ENCODE results near the gene ANKRD44. TPM values are rescaled to one million over a fixed set of nuclear protein-coding genes. Genes with fewer than 3 reads are reported as not detected.

ANKRD44 gene
- total RNA-seq, 1 experiment from 2014 or later, result 7.8 TPM

DNA sequence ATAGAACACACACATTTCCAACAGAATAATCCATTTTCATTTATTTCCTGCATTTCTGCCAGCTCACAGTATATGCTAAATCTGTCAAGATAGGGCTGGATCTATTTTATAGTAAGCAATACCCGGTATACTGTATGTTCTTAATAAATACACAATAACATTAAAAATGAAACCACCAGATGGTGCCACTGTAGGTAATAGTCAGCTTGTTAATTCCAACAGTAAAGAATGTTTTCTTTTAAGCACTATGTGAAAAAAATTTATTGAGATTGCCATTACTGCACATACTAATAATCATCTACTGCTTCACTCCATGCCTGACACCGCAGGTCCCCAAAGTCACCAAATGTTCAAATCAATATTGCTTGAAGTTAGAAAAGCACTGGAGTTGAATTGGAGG lies 252.6 kb downstream of the ANKRD44 start:
- ChIA-PET CTCF (no interaction called here), POLR2A (no interaction called here)
- H3K9me3 ChIP-seq (ENCODE audit: control insufficient read depth, insufficient read depth, low read depth, low read length), result peaks cover 14% of the 10 kb centered on the region; the same call in 1 of the 2 replicates
- no peak overlapping the region for H3K27ac ChIP-seq (ENCODE audit: low read length)
- DNase-seq (ENCODE audit: low read depth, low spot score), result no peak
- BruUV-seq (replicated peaks), result no TSS peak
- H3K4me3 ChIP-seq (ENCODE audit: low read depth in 2 of 2, low read length in 2 of 2), result no peak overlapping the region
- no peak for TF ChIP-seq SIN3A (IDR thresholded peaks at IDR 0.05; ENCODE audit: borderline replicate concordance, insufficient read depth, low read depth, low read length)
- TF ChIP-seq, protein P1, sequence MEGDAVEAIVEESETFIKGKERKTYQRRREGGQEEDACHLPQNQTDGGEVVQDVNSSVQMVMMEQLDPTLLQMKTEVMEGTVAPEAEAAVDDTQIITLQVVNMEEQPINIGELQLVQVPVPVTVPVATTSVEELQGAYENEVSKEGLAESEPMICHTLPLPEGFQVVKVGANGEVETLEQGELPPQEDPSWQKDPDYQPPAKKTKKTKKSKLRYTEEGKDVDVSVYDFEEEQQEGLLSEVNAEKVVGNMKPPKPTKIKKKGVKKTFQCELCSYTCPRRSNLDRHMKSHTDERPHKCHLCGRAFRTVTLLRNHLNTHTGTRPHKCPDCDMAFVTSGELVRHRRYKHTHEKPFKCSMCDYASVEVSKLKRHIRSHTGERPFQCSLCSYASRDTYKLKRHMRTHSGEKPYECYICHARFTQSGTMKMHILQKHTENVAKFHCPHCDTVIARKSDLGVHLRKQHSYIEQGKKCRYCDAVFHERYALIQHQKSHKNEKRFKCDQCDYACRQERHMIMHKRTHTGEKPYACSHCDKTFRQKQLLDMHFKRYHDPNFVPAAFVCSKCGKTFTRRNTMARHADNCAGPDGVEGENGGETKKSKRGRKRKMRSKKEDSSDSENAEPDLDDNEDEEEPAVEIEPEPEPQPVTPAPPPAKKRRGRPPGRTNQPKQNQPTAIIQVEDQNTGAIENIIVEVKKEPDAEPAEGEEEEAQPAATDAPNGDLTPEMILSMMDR (IDR thresholded peaks at IDR 0.05), result no peak
- no peak for TF ChIP-seq TCF7L2 (IDR thresholded peaks at IDR 0.05; ENCODE audit: low read depth, low read length)
- TF ChIP-seq, protein P2, sequence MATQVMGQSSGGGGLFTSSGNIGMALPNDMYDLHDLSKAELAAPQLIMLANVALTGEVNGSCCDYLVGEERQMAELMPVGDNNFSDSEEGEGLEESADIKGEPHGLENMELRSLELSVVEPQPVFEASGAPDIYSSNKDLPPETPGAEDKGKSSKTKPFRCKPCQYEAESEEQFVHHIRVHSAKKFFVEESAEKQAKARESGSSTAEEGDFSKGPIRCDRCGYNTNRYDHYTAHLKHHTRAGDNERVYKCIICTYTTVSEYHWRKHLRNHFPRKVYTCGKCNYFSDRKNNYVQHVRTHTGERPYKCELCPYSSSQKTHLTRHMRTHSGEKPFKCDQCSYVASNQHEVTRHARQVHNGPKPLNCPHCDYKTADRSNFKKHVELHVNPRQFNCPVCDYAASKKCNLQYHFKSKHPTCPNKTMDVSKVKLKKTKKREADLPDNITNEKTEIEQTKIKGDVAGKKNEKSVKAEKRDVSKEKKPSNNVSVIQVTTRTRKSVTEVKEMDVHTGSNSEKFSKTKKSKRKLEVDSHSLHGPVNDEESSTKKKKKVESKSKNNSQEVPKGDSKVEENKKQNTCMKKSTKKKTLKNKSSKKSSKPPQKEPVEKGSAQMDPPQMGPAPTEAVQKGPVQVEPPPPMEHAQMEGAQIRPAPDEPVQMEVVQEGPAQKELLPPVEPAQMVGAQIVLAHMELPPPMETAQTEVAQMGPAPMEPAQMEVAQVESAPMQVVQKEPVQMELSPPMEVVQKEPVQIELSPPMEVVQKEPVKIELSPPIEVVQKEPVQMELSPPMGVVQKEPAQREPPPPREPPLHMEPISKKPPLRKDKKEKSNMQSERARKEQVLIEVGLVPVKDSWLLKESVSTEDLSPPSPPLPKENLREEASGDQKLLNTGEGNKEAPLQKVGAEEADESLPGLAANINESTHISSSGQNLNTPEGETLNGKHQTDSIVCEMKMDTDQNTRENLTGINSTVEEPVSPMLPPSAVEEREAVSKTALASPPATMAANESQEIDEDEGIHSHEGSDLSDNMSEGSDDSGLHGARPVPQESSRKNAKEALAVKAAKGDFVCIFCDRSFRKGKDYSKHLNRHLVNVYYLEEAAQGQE (IDR thresholded peaks at IDR 0.05; ENCODE audit: insufficient read depth in 1 of 2, low read depth in 2 of 2, low read length in 1 of 2), result no peak
- no peak for TF ChIP-seq POLR2AphosphoS5 (IDR thresholded peaks at IDR 0.05; ENCODE audit: low read depth, low read length)
- no peaks in the 10 kb centered on the region for H3K27me3 ChIP-seq (ENCODE audit: control insufficient read depth, insufficient read depth, low read length)
- ATAC-seq, result no peak
- intact Hi-C loops (cut with micrococcal nuclease; ENCODE audit: unreplicated experiment) (no loop called here), in situ Hi-C loops (cut with HindIII; ENCODE audit: low pct_unique_long_range_greater_than_20kb, low sequenced_read_pairs) (no loop called here)
- no peaks in the 10 kb centered on the region for H3K4me1 ChIP-seq (ENCODE audit: control insufficient read depth, insufficient read depth, low read length)
- H3K36me3 ChIP-seq (ENCODE audit: control insufficient read depth, insufficient read depth, low read length), result no peaks in the 10 kb centered on the region

DNA sequence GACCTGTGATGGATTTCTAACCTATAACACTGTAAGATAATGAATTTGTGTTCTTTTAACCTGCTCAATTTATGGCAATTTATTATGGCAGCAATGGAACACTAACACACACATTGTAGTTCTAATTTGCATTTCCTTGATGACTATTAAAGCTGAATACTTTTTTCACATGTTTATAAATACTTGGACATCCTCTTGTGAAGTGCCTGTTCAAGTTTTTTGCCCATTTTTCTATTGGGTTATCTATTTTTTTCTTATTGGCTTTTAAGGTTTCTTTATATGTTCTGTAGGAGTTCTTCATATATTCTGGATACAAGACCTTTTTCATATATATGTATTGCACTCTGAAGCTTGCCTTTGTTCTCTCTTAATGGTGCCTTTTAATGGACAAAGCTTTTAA lies 255.5 kb downstream of the ANKRD44 start:
- ATAC-seq, result no peak
- Histone ChIP-seq H3K4me1 (ENCODE audit: control insufficient read depth, insufficient read depth, low read length) (no peaks in the 10 kb centered on the region), H3K27ac (ENCODE audit: low read length) (no peak overlapping the region), H3K36me3 (ENCODE audit: control insufficient read depth, insufficient read depth, low read length) (no peaks in the 10 kb centered on the region), H3K4me3 (ENCODE audit: low read depth in 2 of 2, low read length in 2 of 2) (no peak overlapping the region), H3K9me3 (ENCODE audit: control insufficient read depth, insufficient read depth, low read depth, low read length) (peaks cover 14% of the 10 kb centered on the region; the same call in 1 of the 2 replicates), H3K27me3 (ENCODE audit: control insufficient read depth, insufficient read depth, low read length) (no peaks in the 10 kb centered on the region)
- DNase-seq (ENCODE audit: low read depth, low spot score), result no peak
- in situ Hi-C loops (cut with HindIII; ENCODE audit: low pct_unique_long_range_greater_than_20kb, low sequenced_read_pairs), result no loop called here
- TF ChIP-seq, protein P2 (IDR thresholded peaks at IDR 0.05; ENCODE audit: insufficient read depth in 1 of 2, low read depth in 2 of 2, low read length in 1 of 2), result no peak
- TF ChIP-seq POLR2AphosphoS5 (IDR thresholded peaks at IDR 0.05; ENCODE audit: low read depth, low read length), result no peak
- CTCF ChIA-PET, result no interaction called here
- no TSS peak for BruUV-seq (replicated peaks)
- POLR2A ChIA-PET, result no interaction called here
- intact Hi-C loops (cut with micrococcal nuclease; ENCODE audit: unreplicated experiment), result no loop called here
